Panc1 (cell line): ENCODE data around the gene NCKAP5. TPM values are rescaled to one million over a fixed set of nuclear protein-coding genes. Genes with fewer than 3 reads are reported as not detected.

ENCODE experiments used
- ATAC-seq: fragments of 200-7000 bp; cut with Tn5 transposase; 2 replicates; pipeline ENCODE4 v1.9.1; 2020; ENCODE audit warnings: mild to moderate bottlenecking, moderate library complexity
- BruUV-seq: library from RNA; stranded (reverse); fragments of 400-500 nt; replicated peaks from 2 replicates; lab custom pipeline; 2021; lab: Mats Ljungman, UMichigan
- CTCF ChIA-PET: fragments of 300-600 bp; sonication (Branson Sonifier 250); formaldehyde crosslinking; loops from one replicate; lab custom pipeline; 2022; ENCODE audit warnings: antibody characterized with exemption; lab: Charles Lee
- POLR2A ChIA-PET: fragments of 300-600 bp; sonication (Branson Sonifier 250); formaldehyde crosslinking; loops from one replicate; lab custom pipeline; 2022; ENCODE audit warnings: antibody characterized with exemption; lab: Charles Lee
- DNase-seq: peaks from one replicate; pipeline ENCODE4 v3.0.0-alpha.2; 2010; ENCODE audit warnings: low read depth, low spot score
- H3K27ac ChIP-seq: 2 replicates; pipeline ENCODE4 v1.5.1; 2011; ENCODE audit warnings: mild to moderate bottlenecking, low read length, inconsistent platforms
- H3K27me3 ChIP-seq: fragments of 200-500 bp; sonication (Bioruptor generic); 2 replicates; pipeline ENCODE4 v1.6.0; 2014; ENCODE audit warnings: low read length, inconsistent platforms; ENCODE audit not compliant: control insufficient read depth, insufficient read depth
- H3K36me3 ChIP-seq: fragments of 200-500 bp; sonication (Bioruptor generic); 2 replicates; pipeline ENCODE4 v1.5.1; 2014; ENCODE audit warnings: inconsistent platforms, mild to moderate bottlenecking, low read length, moderate library complexity; ENCODE audit not compliant: control insufficient read depth, insufficient read depth
- H3K4me1 ChIP-seq: 2 replicates; pipeline ENCODE4 v1.5.1; 2011; ENCODE audit warnings: inconsistent platforms, mild to moderate bottlenecking, low read length, moderate library complexity; ENCODE audit not compliant: control insufficient read depth, insufficient read depth
- H3K4me3 ChIP-seq, 2 experiments: 2 replicates each; pipeline ENCODE4 v1.5.1; 2011 to 2012; ENCODE audit warnings: low read depth in 2 of 2, low read length in 2 of 2, mild to moderate bottlenecking in 2 of 2, inconsistent platforms in 1 of 2, moderate library complexity in 1 of 2
- H3K9me3 ChIP-seq: fragments of 200-500 bp; sonication (Bioruptor generic); 2 replicates; pipeline ENCODE4 v1.5.1; 2014; ENCODE audit warnings: low read depth, mild to moderate bottlenecking, inconsistent platforms, low read length, moderate library complexity; ENCODE audit not compliant: control insufficient read depth, insufficient read depth
- CTCF ChIP-seq: fragments of 450-650 bp; IDR thresholded peaks from 2 replicates; pipeline ENCODE4 v1.5.1; 2017; ENCODE audit warnings: mild to moderate bottlenecking
- POLR2AphosphoS5 ChIP-seq: IDR thresholded peaks from 2 replicates; pipeline ENCODE4 v1.6.1; 2012; ENCODE audit warnings: mild to moderate bottlenecking, low read depth, low read length, moderate library complexity
- SIN3A ChIP-seq: IDR thresholded peaks from 2 replicates; pipeline ENCODE4 v1.6.1; 2012; ENCODE audit warnings: low read depth, mild to moderate bottlenecking, low read length, moderate library complexity, borderline replicate concordance; ENCODE audit not compliant: insufficient read depth
- TCF7L2 ChIP-seq: IDR thresholded peaks from 2 replicates; pipeline ENCODE4 v1.6.1; 2011; ENCODE audit warnings: mild to moderate bottlenecking, low read depth, low read length, inconsistent platforms
- in situ Hi-C: cut with HindIII; loops from 2 replicates; pipeline ENCODE4 v1.10.0; 2016; ENCODE audit warnings: low sequenced_read_pairs, low pct_unique_long_range_greater_than_20kb
- intact Hi-C: fragments of 100-400 bp; cut with micrococcal nuclease; formaldehyde crosslinking; loops from one replicate; pipeline ENCODE4 v1.10.0; 2022; ENCODE audit not compliant: unreplicated experiment
- total RNA-seq: library from RNA; stranded (reverse); gene quantifications from one replicate; pipeline ENCODE4 v1.2.1, GENCODE V29; 2021; ENCODE audit not compliant: unreplicated experiment
- TF ChIP-seq, protein P1 (sequence below), 2 experiments: IDR thresholded peaks; 2 replicates each; pipeline ENCODE4 v1.6.1; 2011 to 2012; ENCODE audit warnings: low read depth in 2 of 2, control low read depth in 1 of 2, low read length in 1 of 2, mild to moderate bottlenecking in 1 of 2, moderate library complexity in 1 of 2; ENCODE audit not compliant: insufficient read depth in 1 of 2

Gene NCKAP5
- total RNA-seq, 1 experiment from 2014 or later, result 0.10 TPM

- in situ Hi-C loops, result no loop called here
- DNase-seq, result no peak
- no peaks in the 10 kb centered on the region for H3K36me3 ChIP-seq
- CTCF ChIA-PET, result no interaction called here
- no peaks in the 10 kb centered on the region for H3K9me3 ChIP-seq
- H3K4me3 ChIP-seq, result no peak overlapping the region
- POLR2A ChIA-PET, result no interaction called here
- no peak for ATAC-seq
- BruUV-seq, result no TSS peak
- TF ChIP-seq CTCF (no peak), SIN3A (no peak), POLR2AphosphoS5 (no peak), TCF7L2 (no peak)
- TF ChIP-seq, protein P1, sequence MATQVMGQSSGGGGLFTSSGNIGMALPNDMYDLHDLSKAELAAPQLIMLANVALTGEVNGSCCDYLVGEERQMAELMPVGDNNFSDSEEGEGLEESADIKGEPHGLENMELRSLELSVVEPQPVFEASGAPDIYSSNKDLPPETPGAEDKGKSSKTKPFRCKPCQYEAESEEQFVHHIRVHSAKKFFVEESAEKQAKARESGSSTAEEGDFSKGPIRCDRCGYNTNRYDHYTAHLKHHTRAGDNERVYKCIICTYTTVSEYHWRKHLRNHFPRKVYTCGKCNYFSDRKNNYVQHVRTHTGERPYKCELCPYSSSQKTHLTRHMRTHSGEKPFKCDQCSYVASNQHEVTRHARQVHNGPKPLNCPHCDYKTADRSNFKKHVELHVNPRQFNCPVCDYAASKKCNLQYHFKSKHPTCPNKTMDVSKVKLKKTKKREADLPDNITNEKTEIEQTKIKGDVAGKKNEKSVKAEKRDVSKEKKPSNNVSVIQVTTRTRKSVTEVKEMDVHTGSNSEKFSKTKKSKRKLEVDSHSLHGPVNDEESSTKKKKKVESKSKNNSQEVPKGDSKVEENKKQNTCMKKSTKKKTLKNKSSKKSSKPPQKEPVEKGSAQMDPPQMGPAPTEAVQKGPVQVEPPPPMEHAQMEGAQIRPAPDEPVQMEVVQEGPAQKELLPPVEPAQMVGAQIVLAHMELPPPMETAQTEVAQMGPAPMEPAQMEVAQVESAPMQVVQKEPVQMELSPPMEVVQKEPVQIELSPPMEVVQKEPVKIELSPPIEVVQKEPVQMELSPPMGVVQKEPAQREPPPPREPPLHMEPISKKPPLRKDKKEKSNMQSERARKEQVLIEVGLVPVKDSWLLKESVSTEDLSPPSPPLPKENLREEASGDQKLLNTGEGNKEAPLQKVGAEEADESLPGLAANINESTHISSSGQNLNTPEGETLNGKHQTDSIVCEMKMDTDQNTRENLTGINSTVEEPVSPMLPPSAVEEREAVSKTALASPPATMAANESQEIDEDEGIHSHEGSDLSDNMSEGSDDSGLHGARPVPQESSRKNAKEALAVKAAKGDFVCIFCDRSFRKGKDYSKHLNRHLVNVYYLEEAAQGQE (IDR thresholded peaks at IDR 0.05; ENCODE audit: insufficient read depth in 1 of 2, low read depth in 2 of 2, low read length in 1 of 2), result no peak
- H3K27ac ChIP-seq, result no peak overlapping the region
- no peaks in the 10 kb centered on the region for H3K27me3 ChIP-seq
- H3K4me1 ChIP-seq, result no peaks in the 10 kb centered on the region
- intact Hi-C loops, result no loop called here
Measured at GRCh38 chr2:133591164-133591563, 22.9 kb upstream of the NCKAP5 start.

GRCh38 chr2:133589456-133589855, 21.2 kb upstream of the NCKAP5 start:
- Histone ChIP-seq H3K27ac (no peak overlapping the region), H3K4me3 (no peak overlapping the region), H3K27me3 (no peaks in the 10 kb centered on the region), H3K4me1 (no peaks in the 10 kb centered on the region), H3K9me3 (no peaks in the 10 kb centered on the region), H3K36me3 (no peaks in the 10 kb centered on the region)
- ChIA-PET CTCF (no interaction called here), POLR2A (no interaction called here)
- no TSS peak for BruUV-seq
- no peak for ATAC-seq
- in situ Hi-C loops, result no loop called here
- DNase-seq, result no peak
- TF ChIP-seq, protein P1 (IDR thresholded peaks at IDR 0.05; ENCODE audit: insufficient read depth in 1 of 2, low read depth in 2 of 2, low read length in 1 of 2), result no peak
- TF ChIP-seq TCF7L2, result no peak
- intact Hi-C loops, result no loop called here
